NCI-H82 (cell line): Measurements from ENCODE around the gene GLI1.
"Not testable (repeated sequence)": the region's sequence is repeated elsewhere in the genome, so short reads cannot be mapped to it uniquely, and the experiment has no call there.

Experiments
- DNase-seq: peaks from one replicate; lab custom pipeline; 2025; lab: John Stamatoyannopoulos, UW

Gene GLI1

DNA sequence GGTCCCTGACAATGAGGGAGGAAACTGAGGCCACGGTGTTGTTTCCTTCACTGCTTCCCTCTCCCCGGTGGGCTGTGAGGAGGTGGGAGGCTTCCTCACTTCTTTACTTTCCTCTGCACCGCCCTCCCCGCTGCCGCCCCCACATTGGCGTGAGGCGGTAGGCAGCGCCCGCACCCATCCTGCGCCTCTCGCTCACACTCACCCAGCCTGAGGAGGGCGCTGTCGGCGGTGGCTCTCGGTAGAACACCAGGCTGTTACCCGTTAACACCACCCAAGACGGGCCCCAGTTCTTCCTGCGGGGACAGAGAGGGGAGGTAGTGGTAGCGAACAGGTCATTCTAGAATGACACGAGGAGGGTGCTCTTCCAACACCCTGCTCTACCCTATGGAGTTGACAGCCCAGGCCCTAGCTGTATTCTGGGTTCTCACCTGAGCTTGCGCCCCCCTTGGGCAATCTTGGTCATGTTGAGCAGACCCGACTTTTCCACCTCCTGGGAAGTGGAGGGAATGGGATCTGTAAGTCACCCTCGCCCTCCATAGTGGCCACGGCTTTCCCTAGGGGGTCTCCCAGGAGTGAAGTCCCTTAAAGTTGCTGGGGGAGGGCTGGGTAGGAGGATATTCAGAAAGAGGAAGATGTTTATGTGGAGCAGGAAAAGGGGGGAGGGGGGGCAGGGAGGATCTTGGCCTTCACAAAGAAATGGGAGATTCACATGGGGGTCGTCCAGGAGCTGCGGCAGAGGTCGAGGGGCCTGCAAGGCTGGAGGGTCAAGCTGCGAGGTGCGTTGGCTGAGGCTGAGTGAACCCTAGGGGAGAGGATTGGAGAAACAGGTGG is 16.8 kb downstream of the GLI1 start:
- no peak for DNase-seq

DNA sequence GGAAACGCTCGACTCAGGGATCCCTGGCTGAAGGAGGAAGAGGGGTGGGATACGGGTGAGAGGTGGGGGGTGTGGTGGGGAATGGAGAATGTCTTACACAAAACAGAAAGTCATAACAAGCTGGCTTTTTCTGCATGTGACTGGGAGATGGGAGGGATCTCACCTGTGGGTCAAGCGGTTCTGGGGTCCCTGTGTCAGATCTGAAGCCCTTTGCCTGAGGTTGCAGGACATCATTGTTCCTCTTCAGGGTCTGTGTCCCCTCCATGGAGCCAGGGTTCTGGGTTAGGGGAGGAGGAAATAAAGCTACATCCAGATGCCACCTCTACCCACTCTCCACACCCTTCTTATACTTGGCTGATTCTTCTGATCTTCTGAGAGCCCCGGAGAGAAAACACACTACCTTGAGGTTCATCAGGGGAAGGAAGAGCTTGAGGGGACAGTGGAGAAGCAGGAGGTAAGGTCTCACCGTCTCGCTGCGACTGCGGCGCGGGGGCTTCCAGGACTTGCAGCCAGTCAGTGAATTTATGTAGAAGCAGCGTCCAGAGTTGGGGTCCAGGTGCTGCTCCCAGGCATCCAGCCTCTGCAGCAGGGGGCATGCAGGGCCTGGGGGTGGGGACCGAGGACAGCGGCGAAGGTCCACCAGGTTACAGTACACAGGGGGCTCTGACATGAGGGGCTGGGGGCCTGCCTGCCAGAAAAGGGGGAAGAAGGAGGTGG is 17.6 kb downstream of the GLI1 start:
- DNase-seq, result no peak

DNA sequence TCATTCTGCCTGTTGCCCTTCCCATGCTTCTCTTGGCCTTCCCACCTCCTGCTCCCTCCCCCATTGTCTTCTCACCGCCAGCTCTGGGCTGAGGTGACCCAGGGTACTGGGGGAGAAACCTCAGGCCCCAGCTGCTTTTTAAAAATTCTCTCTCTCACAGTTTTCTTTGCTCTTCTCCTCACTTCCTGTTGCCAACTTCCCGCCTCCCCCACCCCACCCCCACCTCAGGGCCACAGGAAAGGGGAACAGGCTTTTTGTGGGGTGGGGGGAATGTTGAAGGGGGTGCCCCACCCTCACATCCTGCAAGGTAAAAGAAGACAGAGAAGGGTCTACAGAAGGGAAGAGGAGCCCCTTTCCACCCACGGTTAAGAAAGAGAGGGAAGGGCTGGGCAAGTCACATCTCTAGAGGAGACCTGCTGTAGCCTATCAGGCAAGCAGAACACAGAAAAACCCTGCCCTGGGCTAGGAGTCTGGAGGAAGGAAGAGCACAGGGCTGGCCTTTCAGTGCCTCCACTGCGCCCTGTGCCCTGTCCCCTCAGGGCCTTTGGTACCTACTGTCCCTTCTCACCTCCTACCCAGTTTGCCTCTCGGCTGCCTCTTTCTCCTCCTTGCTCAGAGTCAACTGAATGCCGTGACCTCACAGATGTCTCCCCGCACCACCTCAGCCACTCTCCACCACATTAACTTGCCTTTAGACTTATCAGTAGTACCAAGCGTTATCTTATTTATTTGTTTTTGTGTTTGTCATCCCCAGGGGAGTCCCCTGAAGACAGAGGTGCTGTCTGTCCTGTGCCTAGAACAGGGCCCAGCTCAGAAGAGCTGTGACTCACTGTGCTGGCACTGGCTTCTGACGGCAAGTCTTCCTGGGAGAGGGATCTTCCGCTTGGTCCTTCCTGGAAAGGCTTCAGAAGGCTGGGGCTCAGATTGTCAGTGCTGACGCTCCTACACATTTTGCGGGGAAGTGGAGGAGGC is 18.4 kb downstream of the GLI1 start:
- DNase-seq, result no peak

DNA sequence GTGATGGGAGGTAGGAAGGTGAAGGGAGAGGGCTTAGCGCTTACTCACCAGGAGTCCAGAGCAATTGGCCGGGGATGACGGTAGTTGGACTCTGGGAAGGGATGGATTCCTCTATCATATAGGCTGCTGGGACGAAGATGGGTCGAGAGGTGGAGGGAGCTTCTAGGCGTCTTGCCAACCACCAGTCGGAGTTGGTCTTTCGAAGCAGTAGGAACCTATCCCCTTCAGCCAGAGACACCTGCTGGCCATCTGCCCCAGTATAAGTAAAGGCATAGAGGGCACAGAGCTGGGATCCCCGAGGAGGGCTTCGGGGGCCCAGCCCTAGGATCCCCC is 19.4 kb downstream of the GLI1 start:
- no peak for DNase-seq

DNA sequence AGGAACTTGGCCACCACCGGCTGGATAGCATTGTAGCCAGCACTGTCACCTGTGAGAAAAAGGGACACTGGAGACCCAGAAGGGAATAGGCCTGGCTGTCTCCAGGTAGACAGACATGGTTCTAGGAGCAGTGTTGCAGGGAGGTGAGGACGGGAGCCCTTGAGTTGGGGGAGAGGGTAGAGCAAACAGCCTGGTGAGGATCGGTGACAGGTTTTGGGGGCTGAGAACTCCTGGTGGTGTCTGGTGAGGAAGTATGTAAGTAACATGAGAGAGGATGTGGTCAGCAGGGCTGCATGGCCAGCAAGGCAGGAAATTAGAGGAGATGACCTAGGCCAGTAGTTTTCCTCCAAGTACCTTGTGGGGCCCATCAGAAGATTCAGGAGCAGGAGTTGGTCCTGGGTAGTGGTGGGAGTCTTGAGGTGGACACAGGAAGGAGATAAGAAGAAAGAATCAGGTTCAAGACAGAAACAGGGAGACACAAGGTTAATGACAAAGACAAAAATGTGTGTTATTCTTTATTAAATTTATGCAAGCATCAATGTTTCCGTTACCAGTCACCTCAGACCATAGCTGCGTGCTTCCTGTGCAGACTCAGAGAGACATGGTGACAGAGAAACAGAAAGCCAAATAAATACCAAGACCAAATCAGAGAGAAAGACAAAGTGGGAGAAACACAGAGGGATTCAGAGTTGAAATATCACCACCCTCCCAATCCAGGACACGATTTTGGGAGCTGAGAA is 20.0 kb downstream of the GLI1 start, which contains the start of gene ARHGAP9:
ARHGAP9 (minus strand) TSS at position 491 of the 740 bp plus-strand sequence; CDS start at position 31, 460 bp downstream.
- DNase-seq, result no peak

DNA sequence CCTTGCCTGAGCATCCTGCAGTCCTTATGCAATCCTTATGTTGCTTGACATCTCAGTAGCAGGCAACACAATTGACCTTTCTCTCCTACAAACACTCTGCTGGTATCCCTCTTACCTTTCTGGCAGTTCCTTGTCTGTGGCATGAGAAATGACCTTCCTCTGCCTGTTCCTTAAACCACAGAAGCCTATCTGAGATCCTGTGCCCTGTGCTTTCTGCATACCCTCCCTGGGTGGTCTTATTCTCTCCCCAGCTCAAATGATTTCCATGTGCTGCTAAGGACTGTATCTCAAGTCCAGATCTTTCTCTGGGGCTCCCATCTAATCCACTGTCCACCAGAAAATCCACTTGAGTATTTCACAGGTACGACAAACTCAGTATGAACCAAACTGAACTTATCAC is 22.1 kb downstream of the GLI1 start:
- no peak for DNase-seq

DNA sequence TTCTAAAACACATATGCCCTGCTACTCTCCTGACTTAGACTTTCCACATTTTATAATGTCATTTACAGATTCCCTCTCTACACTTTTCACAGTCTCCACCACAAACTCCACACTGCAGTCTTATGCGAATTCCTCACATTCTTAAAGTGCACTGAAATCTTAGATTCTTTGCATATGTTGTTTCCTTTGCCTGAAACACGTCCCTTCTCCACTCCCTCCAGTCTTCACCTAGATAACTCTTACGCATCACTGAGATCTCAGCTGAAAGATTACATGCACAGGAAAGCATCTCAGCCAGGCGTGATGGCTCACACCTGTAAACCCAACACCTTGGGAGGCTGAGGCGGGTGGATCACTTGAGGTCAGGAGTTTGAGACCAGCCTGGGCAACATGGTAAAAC is 23.9 kb downstream of the GLI1 start:
- no peak for DNase-seq

DNA sequence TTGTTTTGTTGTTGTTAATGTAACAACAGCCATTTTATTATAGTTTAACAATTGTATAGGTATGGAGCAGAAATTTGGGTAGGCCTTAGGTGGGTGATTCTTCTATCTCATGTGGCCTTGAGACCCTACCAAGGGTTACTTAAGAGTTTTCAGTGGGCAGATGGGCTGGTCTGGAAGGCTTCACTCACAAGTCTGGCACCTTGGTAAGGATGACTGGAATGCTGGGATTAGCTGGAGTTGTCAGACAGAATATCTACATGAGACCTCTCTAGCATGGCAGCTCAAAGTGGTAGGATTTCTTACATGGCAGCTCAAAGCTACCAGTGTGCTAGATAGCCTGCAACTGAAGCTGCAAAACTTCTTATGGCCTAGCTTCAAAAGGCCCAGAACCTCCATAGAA is 26.1 kb downstream of the GLI1 start:
- peak; percentile 32 for DNase-seq

DNA sequence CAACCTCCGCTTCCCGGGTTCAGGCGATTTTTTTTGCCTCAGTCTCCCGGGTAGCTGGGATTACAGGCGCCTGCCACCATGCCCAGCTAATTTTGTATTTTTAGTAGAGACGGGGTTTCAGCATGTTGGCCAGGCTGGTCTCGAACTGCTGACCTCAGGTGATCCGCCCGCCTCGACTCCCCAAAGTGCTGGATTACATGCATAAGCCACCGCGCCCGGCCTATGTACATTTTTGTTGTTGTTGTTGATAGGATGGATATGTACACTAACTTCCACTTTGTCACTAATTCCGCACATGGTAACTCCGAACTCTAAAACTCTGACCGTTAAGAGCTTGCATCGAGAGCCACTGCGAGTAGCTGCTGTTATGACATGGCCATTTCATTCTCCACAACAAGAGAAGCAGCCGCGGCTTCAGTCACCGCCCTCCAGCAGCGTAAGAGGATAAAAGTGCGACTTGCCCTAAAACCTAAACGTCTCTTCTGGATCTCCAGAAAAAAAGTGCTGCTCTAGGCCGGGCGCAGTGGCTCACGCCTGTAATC is 27.5 kb downstream of the GLI1 start:
- peak; percentile 73 for DNase-seq

DNA sequence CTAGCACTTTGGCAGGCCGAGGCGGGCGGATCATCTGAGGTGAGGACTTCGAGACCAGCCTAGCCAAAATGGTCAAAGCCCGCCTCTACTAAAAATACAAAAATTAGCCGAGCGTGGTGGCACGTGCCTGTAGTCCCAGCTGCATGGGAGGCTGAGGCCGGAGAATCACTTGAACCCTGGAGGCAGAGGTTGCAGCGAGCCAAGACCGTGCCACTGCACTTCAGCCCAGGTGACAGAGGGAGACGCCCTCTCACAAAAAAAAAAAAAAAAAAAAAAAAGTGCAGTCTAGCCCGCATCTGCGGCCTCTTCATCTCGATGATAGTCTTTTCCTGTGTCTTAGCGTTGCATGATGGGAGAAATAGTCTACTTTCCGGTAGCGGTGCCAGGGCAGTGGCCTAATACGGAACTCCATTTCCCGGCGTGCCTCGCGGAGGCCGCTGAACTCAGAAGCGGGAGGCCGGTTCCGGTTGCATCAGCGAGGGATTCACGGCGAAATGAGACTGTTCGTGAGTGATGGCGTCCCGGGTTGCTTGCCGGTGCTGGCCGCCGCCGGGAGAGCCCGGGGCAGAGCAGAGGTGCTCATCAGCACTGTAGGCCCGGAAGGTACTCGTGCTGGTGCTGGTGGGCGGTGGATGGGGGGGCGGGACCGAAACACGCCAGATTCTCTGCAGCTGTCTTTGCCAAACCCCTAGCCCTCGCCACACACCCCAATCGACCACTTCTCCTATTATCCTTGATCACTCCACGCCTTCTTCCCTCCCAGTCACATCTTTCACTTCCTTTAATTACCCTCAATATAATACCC is 28.2 kb downstream of the GLI1 start, which contains the start of gene MARS1:
MARS1 (plus strand) TSS at position 472 of the 805 bp plus-strand sequence; CDS start at position 495, 23 bp downstream.
- peak; percentile 99 for DNase-seq

DNA sequence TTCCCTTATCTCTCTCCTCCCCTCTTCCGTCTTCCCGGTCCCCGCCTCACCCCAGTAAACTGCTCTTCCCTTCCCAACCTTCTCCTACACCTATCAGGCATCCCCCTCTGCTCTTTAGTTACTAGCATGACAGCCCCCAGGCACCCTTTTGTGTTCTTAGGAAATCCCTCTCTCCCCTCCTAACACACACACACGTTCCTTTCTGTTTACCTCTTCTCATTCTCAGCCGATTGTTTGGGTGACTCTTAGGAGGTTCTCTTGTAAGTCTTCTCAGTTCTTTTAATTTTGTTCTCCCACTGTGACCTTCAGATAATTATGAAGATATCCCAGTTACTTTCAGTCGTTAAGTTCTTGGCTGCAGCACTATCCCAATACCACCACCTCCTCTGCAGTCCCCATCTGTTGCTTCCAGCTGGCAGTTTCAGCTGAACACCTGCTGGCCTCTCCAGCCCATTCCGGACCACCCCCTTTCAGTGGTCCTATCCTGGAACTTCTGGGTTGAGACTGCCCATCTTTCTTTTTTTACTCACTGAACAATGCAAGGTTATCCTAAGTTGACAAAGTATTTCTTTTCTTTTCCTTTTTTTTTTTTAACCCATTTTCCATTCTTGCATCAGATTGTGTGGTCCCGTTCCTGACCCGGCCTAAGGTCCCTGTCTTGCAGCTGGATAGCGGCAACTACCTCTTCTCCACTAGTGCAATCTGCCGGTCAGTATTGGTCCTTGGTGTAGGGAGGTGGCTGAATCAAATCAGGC is 29.0 kb downstream of the GLI1 start:
- DNase-seq, result peak; percentile 68

DNA sequence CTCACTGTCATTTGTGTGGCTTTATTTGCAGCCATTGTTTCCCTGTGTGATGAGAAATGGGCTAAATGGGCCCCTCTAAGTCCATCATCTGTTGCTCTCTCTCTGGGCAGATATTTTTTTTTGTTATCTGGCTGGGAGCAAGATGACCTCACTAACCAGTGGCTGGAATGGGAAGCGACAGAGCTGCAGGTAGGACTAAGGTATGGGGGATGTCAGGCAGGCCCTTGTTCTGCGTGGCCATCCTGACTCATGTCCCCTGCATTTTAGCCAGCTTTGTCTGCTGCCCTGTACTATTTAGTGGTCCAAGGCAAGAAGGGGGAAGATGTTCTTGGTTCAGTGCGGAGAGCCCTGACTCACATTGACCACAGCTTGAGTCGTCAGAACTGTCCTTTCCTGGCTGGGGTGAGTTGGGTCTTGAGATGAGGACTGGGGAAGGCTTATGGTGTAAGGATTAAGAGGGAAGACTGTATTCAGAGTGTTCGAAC is 29.6 kb downstream of the GLI1 start:
- peak; percentile 45 for DNase-seq

DNA sequence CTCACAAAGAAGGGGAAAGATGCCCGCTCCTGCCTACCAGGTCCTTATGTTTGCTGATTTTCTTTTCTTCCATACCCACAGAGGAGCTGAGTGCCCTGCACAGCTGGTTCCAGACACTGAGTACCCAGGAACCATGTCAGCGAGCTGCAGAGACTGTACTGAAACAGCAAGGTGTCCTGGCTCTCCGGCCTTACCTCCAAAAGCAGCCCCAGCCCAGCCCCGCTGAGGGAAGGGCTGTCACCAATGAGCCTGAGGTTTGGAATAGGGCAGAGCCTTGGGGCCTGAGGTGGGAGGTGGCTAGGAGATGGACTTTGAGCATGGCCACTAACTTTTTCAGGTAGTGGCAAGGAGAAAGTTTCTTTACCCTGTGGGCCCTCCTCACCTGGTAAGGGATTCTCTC is 30.5 kb downstream of the GLI1 start:
- DNase-seq, result no peak

DNA sequence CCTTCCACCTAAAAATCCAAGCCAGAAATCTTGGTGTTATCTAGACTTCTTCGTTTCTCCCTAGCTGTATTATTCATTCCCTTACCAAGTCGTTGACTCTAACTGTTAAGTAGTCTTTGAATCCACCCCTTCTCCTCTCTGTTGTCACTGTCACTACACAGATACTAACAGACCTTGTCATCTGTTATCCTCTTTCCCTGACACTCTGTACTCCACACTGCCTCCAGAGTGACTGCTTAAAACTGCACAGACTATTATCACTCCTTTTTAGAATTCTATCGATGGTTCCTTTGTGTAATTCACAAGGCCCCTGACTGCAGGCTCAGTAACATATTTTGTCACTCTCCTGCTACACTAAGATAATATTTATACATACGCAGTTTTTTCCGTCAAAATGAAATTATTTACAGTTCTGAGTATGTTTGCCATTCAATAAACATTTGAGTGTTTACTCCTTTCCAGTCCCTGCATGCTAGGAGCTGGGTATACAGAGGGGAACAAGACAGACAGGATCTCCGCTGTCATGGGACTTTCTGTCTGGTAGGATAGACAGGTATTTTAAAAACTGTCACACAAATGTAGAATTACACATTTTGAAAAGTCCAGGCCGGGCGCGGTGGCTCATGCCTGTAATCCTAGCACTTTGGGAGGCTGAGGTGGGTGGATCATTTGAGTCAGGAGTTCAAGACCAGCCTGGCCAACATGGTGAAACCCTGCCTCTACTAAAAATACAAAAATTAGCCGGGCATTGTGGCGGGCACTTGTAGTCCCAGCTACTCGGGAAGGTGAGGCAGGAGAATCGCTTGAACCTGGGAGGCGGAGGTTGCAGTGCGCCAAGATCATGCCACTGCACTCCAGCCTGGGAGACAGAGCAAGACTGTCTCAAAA is 32.1 kb downstream of the GLI1 start:
- DNase-seq, result peak; percentile 57

DNA sequence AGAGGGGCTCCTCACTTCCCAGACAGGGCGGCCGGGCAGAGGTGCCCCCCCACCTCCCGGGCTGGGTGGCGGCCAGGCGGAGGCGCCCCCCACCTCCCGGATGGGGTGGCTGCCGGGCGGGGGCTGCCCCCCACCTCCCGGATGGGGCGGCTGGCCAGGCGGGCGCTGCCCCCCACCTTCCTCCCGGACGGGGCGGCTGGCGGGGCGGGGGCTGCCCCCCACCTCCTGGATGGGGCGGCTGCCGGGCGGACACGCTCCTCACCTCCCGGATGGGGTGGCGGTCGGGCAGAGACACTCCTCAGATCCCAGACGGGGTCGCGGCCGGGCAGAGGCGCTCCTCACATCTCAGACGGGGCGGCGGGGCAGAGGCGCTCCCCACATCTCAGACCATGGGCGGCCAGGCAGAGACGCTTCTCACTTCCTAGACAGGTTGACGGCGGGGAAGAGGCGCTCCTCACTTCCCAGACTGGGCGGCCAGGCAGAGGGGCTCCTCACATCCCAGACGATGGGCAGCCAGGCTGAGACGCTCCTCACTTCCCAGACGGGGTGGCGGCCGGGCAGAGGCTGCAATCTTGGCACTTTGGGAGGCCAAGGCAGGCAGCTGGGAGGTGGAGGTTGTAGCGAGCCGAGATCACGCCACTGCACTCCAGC is 35.6 kb downstream of the GLI1 start:
- not testable (repeated sequence) for DNase-seq

DNA sequence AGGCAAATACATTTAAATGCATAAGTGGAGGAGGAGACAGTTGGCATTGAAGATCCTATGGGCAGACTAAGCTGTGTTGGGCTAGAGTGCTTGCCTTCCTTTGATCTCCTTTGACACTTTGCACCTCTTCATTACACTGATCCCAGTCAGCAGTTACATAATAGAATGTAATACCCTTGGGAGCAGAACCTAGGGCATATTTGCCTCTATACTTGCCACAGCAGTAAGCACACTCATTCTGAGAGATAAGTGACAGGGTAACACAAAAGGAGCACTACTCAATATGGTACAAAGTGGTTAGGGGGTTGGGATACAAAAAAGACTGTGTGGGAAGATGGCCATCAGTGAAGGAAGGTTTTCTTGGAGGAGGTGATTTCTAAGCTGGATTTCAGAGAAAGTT is 37.2 kb downstream of the GLI1 start:
- DNase-seq, result no peak

DNA sequence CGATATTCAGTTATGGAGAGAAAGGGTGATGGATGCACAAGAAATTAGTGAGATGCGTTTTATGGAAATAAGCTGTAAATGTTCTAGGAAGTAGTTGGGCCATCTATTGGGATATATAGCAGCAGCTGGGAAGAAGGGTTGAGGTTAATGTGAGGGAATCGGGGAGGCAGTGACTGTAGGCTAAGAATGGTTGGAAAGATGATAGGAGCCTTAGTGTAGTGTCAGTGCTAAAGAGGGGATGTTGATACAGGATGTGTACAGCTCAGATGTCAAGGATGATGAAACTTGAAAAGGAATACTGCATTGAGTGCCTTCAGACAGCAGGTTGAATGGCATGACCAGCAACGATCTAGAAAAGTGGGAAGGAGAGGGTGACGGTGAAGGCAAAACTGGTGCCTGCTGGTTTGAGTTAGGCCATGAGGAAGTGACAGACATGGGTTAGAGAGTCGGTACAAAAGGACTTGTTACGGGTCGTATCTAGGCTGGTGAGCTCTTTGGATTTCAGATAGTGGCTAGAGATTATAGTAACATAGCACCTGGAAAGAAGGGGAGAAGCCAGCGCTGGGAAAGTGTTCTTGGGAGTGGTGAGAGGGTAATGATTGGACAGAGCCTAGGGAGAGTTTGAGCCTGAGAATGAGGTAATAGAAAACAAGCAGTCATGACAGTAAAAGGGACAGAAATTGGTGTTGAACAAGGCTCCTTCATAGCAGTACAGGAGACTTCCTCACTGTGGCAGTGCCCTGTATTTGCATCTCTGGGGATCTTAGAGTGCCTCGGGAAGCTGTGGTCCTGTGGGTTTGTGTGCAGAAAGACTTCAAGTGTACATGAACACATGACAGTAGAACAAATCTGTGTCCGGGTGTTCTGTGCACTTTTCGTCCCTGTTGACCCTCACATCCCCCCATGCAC is 37.9 kb downstream of the GLI1 start:
- no peak for DNase-seq
